ENCODE measurements around the gene NF2. TPM values are rescaled to one million over a fixed set of nuclear protein-coding genes. Genes with fewer than 3 reads are reported as not detected.

The NF2 gene
- total RNA-seq, 4 donors from 2014 or later = 26.6 to 35.2 (median 32.9) TPM

- ATAC-seq (ENCODE audit: low FRiP score) (no peak), DNase-seq (ENCODE audit: low spot score) (no peak)
- TF ChIP-seq, protein P1, sequence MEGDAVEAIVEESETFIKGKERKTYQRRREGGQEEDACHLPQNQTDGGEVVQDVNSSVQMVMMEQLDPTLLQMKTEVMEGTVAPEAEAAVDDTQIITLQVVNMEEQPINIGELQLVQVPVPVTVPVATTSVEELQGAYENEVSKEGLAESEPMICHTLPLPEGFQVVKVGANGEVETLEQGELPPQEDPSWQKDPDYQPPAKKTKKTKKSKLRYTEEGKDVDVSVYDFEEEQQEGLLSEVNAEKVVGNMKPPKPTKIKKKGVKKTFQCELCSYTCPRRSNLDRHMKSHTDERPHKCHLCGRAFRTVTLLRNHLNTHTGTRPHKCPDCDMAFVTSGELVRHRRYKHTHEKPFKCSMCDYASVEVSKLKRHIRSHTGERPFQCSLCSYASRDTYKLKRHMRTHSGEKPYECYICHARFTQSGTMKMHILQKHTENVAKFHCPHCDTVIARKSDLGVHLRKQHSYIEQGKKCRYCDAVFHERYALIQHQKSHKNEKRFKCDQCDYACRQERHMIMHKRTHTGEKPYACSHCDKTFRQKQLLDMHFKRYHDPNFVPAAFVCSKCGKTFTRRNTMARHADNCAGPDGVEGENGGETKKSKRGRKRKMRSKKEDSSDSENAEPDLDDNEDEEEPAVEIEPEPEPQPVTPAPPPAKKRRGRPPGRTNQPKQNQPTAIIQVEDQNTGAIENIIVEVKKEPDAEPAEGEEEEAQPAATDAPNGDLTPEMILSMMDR (IDR thresholded peaks at IDR 0.05) = no peak
These were observed 125.7 kb downstream of the NF2 start for GRCh38 chr22:29729161-29729560.

GRCh38 chr22:29731058-29731850 lies 127.8 kb downstream of the NF2 start:
- ATAC-seq (ENCODE audit: low FRiP score) (no peak), DNase-seq (ENCODE audit: low spot score) (no peak)
- TF ChIP-seq, protein P1 (IDR thresholded peaks at IDR 0.05) = no peak

GRCh38 chr22:29732883-29733282 lies 129.4 kb downstream of the NF2 start:
- TF ChIP-seq, protein P1 (IDR thresholded peaks at IDR 0.05) = no peak
- DNase-seq (ENCODE audit: low spot score) (no peak), ATAC-seq (ENCODE audit: low FRiP score) (no peak)

- TF ChIP-seq, protein P1 (IDR thresholded peaks at IDR 0.05) = no peak
- ATAC-seq (ENCODE audit: low FRiP score) (no peak), DNase-seq (ENCODE audit: low spot score) (no peak)
These were observed 130.1 kb downstream of the NF2 start for GRCh38 chr22:29733362-29734201.

DNA sequence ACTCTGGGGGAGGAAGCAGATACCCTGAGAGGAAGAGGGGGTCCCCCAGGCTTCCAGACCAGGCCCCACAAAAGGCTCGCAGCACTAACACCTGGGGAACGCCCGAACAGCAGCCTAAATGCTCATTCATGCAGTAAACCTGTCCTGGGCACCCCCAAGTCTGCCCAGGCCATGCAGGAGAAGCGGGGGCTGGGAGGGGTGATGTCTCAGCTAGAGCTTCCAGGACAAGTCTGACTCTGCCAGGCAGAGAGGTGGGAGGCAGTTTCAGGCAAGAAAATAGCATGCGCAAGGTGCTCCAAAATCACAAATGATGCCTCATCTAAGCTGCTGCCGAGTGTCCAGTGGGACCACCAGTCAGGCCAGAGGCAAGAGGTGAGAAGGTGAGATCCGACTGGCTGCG lies 131.0 kb downstream of the NF2 start:
- TF ChIP-seq, protein P1 (IDR thresholded peaks at IDR 0.05) = no peak
- ATAC-seq (ENCODE audit: low FRiP score) (no peak), DNase-seq (ENCODE audit: low spot score) (no peak)

GRCh38 chr22:29734838-29735237 lies 131.4 kb downstream of the NF2 start:
- DNase-seq (ENCODE audit: low spot score) = no peak
- no peak for ATAC-seq (ENCODE audit: low FRiP score)
- TF ChIP-seq, protein P1 (IDR thresholded peaks at IDR 0.05) = no peak

All from omental fat pad (tissue), 4 donors.